ENCODE measurements around the gene MGAM2. TPM values are rescaled to one million over a fixed set of nuclear protein-coding genes. Genes with fewer than 3 reads are reported as not detected.

Gene MGAM2
- total RNA-seq, 2 donors from 2014 or later, result 0.08 TPM; not detected in 1

DNA sequence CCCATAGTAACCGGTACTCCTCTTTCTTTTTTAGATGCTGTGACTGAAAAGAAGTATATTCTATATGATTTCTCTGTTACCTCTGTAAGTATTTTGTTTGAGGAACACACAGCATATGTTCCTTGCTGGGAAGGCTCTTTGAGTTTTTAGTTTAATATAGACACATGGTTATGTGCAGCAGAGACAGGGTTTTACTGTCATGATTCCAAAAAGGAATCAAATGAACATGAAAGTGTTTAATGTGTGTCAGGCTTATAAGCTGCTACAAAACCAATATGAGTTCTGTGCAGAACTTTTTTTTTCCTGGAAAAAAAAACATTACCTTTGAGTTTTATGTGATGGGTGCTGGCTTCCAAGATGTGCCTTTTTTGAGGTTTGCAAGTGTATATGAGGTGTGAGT, 50.4 kb downstream of the MGAM2 start:
- Mint-ChIP-seq H3K27ac (no peak overlapping the region), H3K36me3 (ENCODE audit: low read depth) (no peaks in the 10 kb centered on the region), H3K4me1 (no peaks in the 10 kb centered on the region), H3K4me3 (no peak overlapping the region), H3K27me3 (peaks cover 25% of the 10 kb centered on the region)
- DNase-seq (no peak), ATAC-seq (no peak)
- H3K9me3 ChIP-seq (ENCODE audit: control insufficient read depth, low read length, poor library complexity, severe bottlenecking), result no peaks in the 10 kb centered on the region

DNA sequence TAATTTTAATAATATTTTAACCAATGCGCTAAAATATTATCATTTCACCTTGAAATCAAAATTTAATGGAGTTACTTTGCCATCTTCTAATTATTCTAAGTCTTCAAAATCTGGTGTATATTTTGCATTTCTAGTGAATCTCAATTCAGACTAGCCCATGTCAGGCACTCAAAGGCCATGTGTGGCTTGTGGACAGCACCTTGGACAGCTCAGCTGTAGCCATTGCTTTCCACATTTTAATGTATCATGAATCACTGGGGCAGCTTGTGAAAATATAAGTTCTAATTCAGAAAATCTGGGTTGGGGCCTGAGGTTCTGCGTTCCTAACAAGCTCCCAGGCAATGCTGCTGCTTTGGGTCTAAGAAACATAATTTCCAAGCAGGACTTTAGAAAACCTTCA, 57.2 kb downstream of the MGAM2 start:
- H3K27ac Mint-ChIP-seq, result no peak overlapping the region
- no peaks in the 10 kb centered on the region for H3K9me3 ChIP-seq (ENCODE audit: control insufficient read depth, low read length, poor library complexity, severe bottlenecking)
- no peaks in the 10 kb centered on the region for H3K4me1 Mint-ChIP-seq
- ATAC-seq (no peak), DNase-seq (no peak)
- H3K36me3 Mint-ChIP-seq (ENCODE audit: low read depth), result no peaks in the 10 kb centered on the region
- no peak overlapping the region for H3K4me3 Mint-ChIP-seq
- H3K27me3 Mint-ChIP-seq, result peaks cover 10% of the 10 kb centered on the region

DNA sequence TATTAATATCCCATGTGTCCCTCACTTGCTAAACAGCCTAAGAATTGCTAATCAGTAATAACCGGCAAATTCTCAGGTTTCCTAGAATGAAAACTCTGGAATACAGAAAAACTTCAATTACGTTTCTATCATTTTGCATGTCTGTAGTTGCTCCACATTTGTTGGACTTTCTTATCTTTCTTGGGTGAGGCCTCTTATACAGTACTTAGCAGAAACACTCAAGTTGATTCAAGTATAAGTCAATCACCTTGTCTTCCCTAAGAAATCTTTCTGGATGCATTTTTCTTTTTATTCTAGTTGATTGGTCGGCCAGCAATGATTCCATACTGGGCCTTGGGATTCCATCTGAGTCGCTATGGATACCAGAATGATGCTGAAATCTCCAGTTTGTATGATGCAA, 61.4 kb downstream of the MGAM2 start:
- ATAC-seq, result no peak
- no peaks in the 10 kb centered on the region for H3K9me3 ChIP-seq (ENCODE audit: control insufficient read depth, low read length, poor library complexity, severe bottlenecking)

DNA sequence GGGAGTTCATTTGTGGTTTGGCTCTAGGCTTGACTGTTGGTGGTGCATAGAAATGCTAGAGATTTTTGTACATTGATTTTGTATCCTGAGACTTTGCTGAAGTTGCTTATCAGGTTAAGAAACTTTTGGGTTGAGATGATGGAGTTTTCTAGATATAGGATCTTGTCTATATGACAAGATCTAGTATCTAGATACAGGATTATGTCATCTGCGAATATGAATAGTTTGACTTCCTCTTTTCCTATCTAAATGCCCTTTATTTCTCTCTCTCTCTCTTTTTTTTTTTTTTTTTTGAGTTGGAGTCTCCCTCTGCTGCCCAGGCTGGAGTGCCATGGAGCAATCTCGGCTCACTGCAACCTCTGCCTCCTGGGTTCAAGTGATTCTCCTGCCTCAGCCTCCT, 62.9 kb downstream of the MGAM2 start:
- DNase-seq, result no peak
- Mint-ChIP-seq H3K36me3 (ENCODE audit: low read depth) (no peaks in the 10 kb centered on the region), H3K4me3 (no peak overlapping the region), H3K27ac (no peak overlapping the region), H3K4me1 (peaks cover 3% of the 10 kb centered on the region), H3K27me3 (no peaks in the 10 kb centered on the region)
- no peaks in the 10 kb centered on the region for H3K9me3 ChIP-seq (ENCODE audit: control insufficient read depth, low read length, poor library complexity, severe bottlenecking)
- no peak for ATAC-seq

More for the DNA sequence above, 61.4 kb downstream of the MGAM2 start:
- DNase-seq, result no peak
- H3K27ac Mint-ChIP-seq, result no peak overlapping the region
- no peaks in the 10 kb centered on the region for H3K27me3 Mint-ChIP-seq
- H3K4me3 Mint-ChIP-seq, result no peak overlapping the region
- H3K36me3 Mint-ChIP-seq (ENCODE audit: low read depth), result no peaks in the 10 kb centered on the region
- H3K4me1 Mint-ChIP-seq, result peaks cover 2% of the 10 kb centered on the region

DNA sequence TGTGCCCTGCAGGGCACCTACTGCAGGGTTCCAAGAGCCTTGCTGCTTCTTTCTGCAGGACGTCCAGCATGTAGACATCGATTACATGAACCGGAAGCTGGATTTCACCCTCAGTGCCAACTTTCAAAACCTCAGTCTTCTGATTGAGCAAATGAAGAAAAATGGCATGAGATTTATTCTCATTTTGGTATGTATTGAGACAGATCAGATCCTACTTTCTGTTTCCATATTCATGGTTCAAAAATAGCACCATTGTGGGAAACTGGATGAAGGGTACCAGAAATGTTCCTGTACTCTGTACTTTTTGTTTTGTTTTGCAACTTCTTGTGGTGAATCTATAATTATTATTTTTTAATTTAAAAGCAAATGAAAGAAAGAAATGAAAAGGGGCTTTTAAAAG, 64.1 kb downstream of the MGAM2 start:
- Mint-ChIP-seq H3K4me3 (no peak overlapping the region), H3K27ac (no peak overlapping the region), H3K27me3 (no peaks in the 10 kb centered on the region), H3K36me3 (ENCODE audit: low read depth) (no peaks in the 10 kb centered on the region), H3K4me1 (peaks cover 3% of the 10 kb centered on the region)
- DNase-seq, result no peak
- H3K9me3 ChIP-seq (ENCODE audit: control insufficient read depth, low read length, poor library complexity, severe bottlenecking), result no peaks in the 10 kb centered on the region
- no peak for ATAC-seq

DNA sequence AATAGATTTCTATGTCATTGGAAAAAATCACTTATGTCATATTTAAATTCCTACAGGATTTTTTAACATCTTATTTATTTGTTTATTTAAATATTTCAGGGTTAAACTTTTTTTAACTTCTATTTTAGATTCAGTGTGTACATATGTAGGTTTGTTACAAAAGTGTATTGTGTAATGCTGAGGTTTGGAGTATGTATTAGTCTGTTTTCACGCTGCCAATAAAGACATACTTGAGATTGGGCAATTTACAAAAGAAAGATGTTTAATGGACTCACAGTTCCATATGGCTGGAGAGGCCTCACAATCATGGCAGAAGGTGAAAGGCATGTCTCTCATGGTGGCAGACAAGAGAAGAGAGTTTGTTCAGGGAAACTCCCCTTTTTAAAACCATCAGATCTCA, 65.4 kb downstream of the MGAM2 start:
- no peak for ATAC-seq

DNA sequence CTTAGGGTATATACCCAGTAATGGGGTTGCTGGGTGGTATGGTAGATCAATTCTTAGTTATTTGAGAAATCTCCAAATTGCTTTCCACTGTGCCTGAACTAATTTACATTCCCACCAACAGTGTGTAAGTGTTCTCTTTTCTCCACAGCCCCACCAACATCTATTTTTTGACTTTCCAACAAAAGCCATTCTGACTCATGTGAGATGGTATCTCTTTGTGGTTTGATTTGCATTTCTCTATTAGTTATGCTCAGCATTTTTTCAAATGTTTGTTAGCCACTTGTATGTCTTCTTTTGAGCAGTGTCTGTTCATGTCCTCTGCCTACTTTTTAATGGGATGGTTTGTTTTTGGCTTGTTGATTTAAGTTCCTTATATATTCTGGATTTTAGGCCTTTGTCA, 66.4 kb downstream of the MGAM2 start:
- H3K36me3 Mint-ChIP-seq (ENCODE audit: low read depth), result no peaks in the 10 kb centered on the region

More for the DNA sequence above, 65.4 kb downstream of the MGAM2 start:
- no peak for DNase-seq
- Mint-ChIP-seq H3K36me3 (ENCODE audit: low read depth) (no peaks in the 10 kb centered on the region), H3K27ac (no peak overlapping the region), H3K4me1 (peaks cover 3% of the 10 kb centered on the region), H3K4me3 (no peak overlapping the region), H3K27me3 (no peaks in the 10 kb centered on the region)
- no peaks in the 10 kb centered on the region for H3K9me3 ChIP-seq (ENCODE audit: control insufficient read depth, low read length, poor library complexity, severe bottlenecking)

DNA sequence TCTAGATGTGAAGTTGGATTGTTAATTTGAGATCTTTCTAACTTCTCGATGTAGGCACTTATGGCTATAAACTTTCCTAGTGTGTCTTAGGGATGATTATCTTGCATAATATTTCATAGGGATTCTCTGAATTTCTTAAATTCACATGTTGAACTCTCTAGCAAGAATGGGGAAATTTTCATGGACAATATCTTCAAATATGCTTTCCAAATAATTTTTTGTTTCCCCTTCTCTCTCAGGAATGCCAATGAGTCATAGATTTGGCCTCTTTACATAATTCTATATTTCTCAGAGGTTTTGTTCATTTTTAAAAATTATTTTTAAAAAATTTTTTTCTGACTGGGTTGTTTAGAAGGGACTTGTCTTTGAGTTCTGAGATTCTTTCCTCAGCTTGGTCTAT, 68.9 kb downstream of the MGAM2 start:
- DNase-seq (no peak), ATAC-seq (no peak)
- H3K4me3 Mint-ChIP-seq, result no peak overlapping the region
- H3K4me1 Mint-ChIP-seq, result peaks cover 3% of the 10 kb centered on the region
- no peaks in the 10 kb centered on the region for H3K9me3 ChIP-seq (ENCODE audit: control insufficient read depth, low read length, poor library complexity, severe bottlenecking)
- no peaks in the 10 kb centered on the region for H3K36me3 Mint-ChIP-seq (ENCODE audit: low read depth)
- H3K27ac Mint-ChIP-seq, result no peak overlapping the region
- peaks cover 5% of the 10 kb centered on the region for H3K27me3 Mint-ChIP-seq

More for the DNA sequence above, 66.4 kb downstream of the MGAM2 start:
- Mint-ChIP-seq H3K4me3 (no peak overlapping the region), H3K27me3 (no peaks in the 10 kb centered on the region), H3K4me1 (peaks cover 3% of the 10 kb centered on the region), H3K27ac (no peak overlapping the region)
- no peak for ATAC-seq
- H3K9me3 ChIP-seq (ENCODE audit: control insufficient read depth, low read length, poor library complexity, severe bottlenecking), result no peaks in the 10 kb centered on the region
- DNase-seq, result no peak

DNA sequence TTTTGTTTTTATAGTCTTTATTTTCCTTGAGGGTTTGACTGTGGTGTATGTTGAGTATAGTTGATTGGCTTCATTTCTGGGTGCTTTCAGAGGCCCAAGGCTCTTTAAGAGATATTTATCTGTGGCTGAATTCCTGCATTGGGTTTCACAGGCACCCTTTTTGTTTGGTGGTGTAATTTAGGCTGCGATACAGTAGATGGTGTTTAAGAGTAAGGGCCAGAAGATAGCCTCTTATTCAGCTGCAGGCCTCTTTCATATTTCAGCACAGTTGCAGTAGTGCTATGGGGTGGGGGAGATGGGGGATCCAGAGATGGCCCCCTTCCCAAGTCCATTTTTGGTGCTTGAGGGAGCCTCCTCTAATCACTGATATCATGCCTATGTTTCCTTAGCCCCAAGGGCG, 69.7 kb downstream of the MGAM2 start:
- no peak overlapping the region for H3K27ac Mint-ChIP-seq
- ATAC-seq (no peak), DNase-seq (no peak)
- peaks cover 10% of the 10 kb centered on the region for H3K27me3 Mint-ChIP-seq
- H3K4me1 Mint-ChIP-seq, result peaks cover 3% of the 10 kb centered on the region
- H3K36me3 Mint-ChIP-seq (ENCODE audit: low read depth), result no peaks in the 10 kb centered on the region
- no peaks in the 10 kb centered on the region for H3K9me3 ChIP-seq (ENCODE audit: control insufficient read depth, low read length, poor library complexity, severe bottlenecking)
- no peak overlapping the region for H3K4me3 Mint-ChIP-seq

DNA sequence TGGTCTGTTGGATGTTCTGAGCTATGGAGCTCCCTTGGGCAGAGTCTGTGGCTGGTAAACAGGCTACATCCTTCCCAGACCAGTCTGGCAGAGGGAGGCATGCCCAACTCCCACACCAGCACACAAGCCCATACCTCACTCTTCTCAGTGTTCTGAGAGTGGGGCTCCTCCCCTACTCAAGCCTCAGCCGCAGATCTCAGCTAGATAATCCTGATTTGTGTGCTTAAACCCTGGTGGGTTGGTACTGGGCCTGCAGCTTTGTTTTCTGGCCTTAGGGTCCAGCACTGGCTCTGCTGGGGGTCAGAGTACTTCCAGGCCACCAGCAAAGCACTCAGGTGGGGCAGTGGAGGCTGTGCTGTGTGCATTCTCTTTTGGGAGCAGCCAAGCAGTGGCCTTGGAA, 70.4 kb downstream of the MGAM2 start:
- H3K9me3 ChIP-seq (ENCODE audit: control insufficient read depth, low read length, poor library complexity, severe bottlenecking), result no peaks in the 10 kb centered on the region
- Mint-ChIP-seq H3K27me3 (peaks cover 15% of the 10 kb centered on the region), H3K27ac (no peak overlapping the region), H3K4me1 (peaks cover 3% of the 10 kb centered on the region), H3K36me3 (ENCODE audit: low read depth) (no peaks in the 10 kb centered on the region), H3K4me3 (no peak overlapping the region)
- no peak for ATAC-seq
- DNase-seq, result no peak

DNA sequence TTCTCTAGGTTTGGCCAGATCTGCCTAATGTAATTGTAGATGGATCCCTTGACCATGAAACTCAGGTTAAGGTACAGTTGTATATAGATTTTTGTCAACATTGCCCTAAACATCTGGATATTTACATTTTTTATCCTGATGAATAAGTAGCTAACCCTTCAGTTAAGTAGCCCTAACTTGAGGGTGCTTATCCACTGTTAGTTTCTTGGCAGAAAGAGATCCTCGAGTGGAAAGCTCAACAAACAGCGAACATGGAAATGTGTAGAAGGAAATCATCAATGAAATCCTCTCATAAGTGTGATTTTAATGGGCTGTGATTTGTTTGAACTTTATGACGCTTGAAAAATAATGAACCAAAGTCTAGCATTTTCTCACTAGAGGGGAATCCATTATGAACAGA, 73.6 kb downstream of the MGAM2 start:
- Mint-ChIP-seq H3K27me3 (peaks cover 24% of the 10 kb centered on the region), H3K4me3 (no peak overlapping the region), H3K4me1 (peaks cover 4% of the 10 kb centered on the region), H3K27ac (no peak overlapping the region), H3K36me3 (ENCODE audit: low read depth) (no peaks in the 10 kb centered on the region)
- ATAC-seq, result no peak
- H3K9me3 ChIP-seq (ENCODE audit: control insufficient read depth, low read length, poor library complexity, severe bottlenecking), result no peaks in the 10 kb centered on the region
- DNase-seq, result no peak

DNA sequence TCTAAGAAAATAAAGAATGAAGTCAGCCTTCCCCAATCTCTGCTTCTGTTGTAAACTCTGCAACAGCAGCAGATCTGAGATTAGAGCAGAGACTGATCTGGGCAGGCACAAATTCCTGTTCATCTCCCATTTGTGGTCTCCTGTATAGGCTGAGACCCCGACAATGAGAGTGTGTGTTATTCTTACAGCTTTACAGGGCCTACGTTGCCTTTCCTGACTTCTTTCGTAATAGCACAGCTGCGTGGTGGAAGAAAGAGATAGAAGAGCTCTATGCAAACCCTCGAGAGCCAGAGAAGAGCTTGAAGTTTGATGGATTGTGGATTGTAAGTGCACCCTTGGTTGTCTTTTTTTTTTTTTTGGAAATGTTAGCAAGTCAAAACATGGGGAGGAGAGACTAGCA, 74.3 kb downstream of the MGAM2 start:
- Mint-ChIP-seq H3K27me3 (peaks cover 24% of the 10 kb centered on the region), H3K4me1 (peaks cover 4% of the 10 kb centered on the region), H3K27ac (no peak overlapping the region), H3K4me3 (no peak overlapping the region), H3K36me3 (ENCODE audit: low read depth) (no peaks in the 10 kb centered on the region)
- DNase-seq (no peak), ATAC-seq (no peak)
- H3K9me3 ChIP-seq (ENCODE audit: control insufficient read depth, low read length, poor library complexity, severe bottlenecking), result no peaks in the 10 kb centered on the region

DNA sequence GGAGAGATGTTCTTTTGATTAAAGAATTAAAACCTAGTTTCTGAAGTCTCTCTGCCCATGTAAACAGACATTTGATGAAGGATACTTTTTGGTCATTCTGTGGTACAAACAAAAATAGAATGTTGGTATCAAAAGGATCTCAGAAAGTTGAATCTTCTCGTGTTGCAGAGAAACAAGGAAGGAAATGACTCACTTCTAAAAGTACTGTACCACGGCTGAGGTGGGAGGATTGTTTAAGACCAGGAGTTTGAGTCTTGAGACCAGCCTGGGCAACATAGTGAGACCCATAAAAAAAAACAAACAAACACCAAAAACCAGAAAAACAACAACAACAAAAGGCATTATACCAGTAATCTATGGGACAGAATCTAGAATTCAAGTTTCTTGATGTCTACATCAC, 76.6 kb downstream of the MGAM2 start:
- Mint-ChIP-seq H3K4me1 (peaks cover 4% of the 10 kb centered on the region), H3K27ac (no peak overlapping the region), H3K27me3 (peaks cover 24% of the 10 kb centered on the region), H3K36me3 (ENCODE audit: low read depth) (no peaks in the 10 kb centered on the region), H3K4me3 (no peak overlapping the region)
- no peak for ATAC-seq
- DNase-seq, result no peak
- H3K9me3 ChIP-seq (ENCODE audit: control insufficient read depth, low read length, poor library complexity, severe bottlenecking), result no peaks in the 10 kb centered on the region

DNA sequence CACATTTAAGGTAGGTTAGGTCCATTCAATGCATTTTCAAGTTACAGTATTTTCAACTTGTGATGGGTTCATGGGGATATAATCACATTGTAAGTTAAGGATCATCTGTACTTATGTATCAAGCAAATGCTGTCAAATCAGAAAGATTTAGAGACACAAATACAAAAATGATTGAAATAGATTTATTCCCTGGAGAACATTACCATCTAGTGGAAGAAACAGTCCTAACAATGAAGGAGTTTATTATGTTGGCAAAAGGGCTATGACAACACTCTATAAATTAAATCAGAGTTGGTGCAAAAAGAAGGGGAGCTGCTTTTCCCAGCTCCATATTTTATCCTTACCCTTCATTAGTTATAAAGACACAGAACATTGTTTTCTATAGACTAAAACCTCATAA, 77.3 kb downstream of the MGAM2 start:
- H3K4me1 Mint-ChIP-seq, result peaks cover 4% of the 10 kb centered on the region
- no peaks in the 10 kb centered on the region for H3K9me3 ChIP-seq (ENCODE audit: control insufficient read depth, low read length, poor library complexity, severe bottlenecking)
- ATAC-seq, result no peak
- no peak overlapping the region for H3K27ac Mint-ChIP-seq
- peaks cover 26% of the 10 kb centered on the region for H3K27me3 Mint-ChIP-seq
- no peaks in the 10 kb centered on the region for H3K36me3 Mint-ChIP-seq (ENCODE audit: low read depth)
- no peak overlapping the region for H3K4me3 Mint-ChIP-seq
- DNase-seq, result no peak

DNA sequence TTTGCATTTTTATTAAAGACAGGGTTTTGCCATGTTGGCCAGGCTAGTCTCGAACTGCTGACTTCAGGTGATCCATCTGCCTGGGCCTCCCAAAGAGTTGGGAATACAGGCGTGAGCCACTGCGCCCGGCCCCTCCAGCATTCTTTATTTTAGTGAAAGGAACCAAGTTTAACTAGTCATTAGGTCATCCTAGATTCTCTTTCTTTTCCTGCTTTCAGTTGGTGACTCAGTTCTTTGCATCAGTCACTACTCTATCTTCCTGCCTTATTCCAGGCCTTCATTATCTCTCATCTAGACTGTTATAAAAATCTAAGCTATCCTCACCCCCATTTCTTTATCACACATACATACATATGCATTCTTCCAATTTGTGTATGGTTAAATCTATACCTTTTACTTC, 82.7 kb downstream of the MGAM2 start:
- Mint-ChIP-seq H3K27ac (no peak overlapping the region), H3K27me3 (peaks cover 39% of the 10 kb centered on the region), H3K4me1 (peaks cover 2% of the 10 kb centered on the region), H3K36me3 (ENCODE audit: low read depth) (no peaks in the 10 kb centered on the region), H3K4me3 (no peak overlapping the region)
- no peak for ATAC-seq
- no peaks in the 10 kb centered on the region for H3K9me3 ChIP-seq (ENCODE audit: control insufficient read depth, low read length, poor library complexity, severe bottlenecking)
- DNase-seq, result no peak

Measured in T-helper 17 cell (primary cell).